GM19455 (cell line): ENCODE measurements around the gene TOPBP1.
"Not testable (repeated sequence)": the region's sequence is repeated elsewhere in the genome, so short reads cannot be mapped to it uniquely, and the experiment has no call there.

Experiments
- ATAC-seq: cut with Tn5 transposase; IDR thresholded peaks from one replicate; pipeline ENCODE4 v1.9.1; 2021; ENCODE audit not compliant: unreplicated experiment

The TOPBP1 gene

DNA sequence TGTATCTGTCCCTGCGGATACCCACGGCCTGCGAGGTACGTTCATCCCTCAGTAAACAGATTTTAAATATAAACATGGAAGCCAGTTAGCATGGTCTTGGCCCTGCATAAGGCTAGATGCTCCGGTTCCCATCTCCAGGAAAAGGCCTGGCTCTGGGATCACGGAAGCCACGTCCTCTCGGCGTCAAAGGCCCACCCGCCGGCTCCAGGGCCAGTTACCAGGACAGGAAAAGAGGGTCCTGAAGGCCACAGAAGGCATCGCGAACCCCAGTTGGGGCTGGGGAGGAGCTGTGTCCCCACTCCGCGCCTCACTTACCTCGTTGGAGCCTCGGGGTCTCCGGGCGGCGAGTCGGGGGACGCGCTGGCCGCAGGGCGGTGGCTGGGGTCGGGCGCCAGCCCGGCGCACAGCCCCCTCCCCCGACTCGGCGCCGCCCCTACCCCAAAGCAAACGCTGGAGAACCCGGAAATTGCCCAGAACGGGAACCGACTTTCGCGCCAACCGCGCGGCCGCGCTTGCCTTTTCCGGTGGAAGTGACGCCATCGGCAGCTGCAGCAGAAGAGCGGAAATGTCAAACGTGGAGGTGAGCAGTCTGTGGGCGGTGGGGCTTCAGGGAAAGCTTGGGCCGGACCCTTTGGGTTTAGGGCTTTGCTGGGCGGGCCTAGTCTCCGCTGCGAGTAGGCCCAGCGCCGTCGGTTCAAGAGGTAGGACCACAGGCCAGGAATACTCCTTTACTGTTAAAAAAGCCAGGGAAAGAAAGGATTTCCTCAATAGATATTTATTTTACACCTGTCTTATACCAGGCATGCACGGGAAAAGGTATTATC is at the start of gene TOPBP1:
Gene TOPBP1 (minus strand): TSS at position 488 of the 824 bp plus-strand sequence. CDS start 814 bp downstream, outside the sequence.
- peak; percentile 93 for ATAC-seq

DNA sequence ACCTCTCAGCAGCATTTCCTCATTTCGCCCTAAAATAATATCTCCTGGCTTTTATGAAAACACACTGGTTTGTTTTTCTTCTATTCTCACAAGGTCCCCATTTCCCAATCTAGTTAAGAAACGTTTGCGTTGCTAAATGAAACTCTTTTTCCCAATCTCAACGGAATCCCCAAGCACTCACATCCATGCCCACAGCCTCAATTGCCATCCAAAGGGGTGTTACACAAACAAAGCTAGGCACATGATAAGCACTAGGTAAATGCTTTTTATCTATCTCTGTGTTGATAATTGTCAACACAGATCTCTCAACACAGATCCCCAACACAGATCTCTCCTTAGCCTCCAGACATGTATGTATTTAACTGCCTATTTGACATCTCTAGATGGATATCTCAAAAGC is 49.3 kb upstream of the TOPBP1 start:
- ATAC-seq = no peak

- no peak for ATAC-seq
Measured at GRCh38 chr3:133709139-133709750, 47.5 kb upstream of the TOPBP1 start.

DNA sequence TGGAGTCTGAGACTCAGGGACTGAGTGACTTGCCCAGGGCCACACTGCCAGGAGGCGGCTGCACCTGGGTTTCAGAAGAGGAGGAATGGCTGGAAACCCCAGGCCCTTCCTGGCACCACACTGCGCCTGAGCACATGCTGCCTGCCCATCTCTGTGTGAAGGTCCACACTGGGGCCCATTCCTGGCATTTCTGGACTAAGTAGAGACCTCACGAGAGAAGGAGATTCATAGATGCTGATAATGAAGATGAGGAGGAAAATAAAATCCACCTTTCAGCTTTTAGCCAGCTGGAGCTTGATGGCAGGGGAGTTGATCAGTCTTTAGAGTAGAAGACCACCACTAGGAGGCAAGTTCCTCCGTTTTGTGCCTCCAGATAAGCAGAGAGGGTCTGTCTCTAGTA is 44.3 kb upstream of the TOPBP1 start:
- no peak for ATAC-seq

DNA sequence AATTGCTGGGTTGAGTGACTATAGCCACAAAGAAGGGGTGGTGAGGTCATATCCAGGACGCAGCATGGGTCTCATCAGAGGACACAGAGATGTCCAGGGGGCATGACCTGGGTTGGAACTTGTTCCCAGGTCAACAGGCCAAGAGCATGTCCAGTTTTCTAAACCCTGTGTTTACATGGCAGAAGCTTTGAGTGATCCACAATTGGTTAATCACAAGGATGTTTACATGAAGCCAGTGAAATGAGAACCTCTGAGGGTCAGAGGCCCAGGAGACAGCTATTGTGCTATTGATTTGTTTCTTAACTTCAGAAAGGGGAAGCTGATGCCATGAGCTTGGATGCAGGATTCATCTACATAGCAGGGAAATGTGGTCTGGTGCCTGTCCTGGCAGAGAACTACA is 42.2 kb upstream of the TOPBP1 start:
- no peak for ATAC-seq

DNA sequence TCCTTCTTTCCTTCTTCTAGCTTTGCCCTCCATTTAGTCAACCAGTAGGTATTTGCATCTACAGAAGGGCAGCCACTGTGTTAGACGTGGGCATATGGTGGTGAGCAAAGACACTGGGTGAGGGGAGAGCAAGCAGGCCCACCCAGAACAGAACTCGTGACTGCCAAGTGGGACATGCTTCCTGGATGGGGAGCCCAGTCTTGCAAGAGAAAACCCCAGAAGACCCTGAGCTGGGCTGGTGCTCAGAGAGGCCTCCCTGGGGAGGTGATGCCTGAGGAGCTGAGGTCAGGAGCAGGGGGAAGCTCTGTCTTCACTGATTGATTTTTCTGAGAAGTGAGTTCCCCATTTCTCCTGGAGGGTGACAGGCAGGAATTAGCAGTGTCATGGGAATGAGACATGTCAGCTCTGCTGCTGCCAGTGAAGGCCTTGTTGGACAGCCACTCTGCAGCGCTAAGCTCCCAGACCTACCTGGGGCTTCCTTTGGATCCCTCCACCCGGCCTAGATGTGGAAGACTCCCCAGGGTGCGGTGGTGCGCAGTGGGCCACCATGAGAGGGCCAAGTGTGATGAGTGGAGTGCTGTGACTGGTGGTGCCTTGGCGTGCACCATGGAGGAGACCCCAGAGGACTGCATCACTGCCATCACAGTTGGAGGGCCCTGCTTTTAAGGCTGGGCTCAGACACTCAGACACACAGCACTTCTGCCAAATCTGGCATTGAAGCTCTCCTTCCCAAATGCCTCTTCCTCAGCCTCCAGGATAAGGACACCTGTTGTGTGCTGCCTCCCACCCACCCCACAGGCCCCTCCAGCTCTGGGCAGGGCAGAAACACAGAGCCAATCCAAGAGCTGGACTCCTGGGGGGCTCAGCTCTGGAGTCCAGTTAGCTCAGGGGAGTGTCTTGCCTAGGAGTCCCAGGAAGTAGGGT is 40.0 kb upstream of the TOPBP1 start:
- ATAC-seq = no peak

DNA sequence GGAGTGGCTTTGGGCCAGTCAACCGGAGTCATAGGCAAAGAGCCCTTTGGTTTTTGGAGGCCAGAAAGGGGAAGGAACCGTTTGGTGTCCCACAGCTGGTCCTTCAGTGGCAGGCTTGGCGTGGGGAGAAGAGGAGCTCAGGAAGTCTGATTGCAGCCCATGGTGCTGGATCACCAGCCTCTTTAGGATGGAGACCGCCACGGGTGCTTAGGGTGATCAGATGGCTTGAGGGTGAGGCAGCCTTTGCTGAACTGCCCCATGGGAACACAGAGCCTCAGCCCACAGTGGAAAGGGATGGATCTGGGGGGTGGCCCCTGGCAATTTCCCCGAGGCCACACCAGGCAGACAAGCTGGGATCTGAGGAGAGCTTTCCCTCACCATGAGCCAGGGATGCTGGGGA is 38.6 kb upstream of the TOPBP1 start:
- ATAC-seq = no peak

- ATAC-seq = no peak
Measured at GRCh38 chr3:133699903-133700302, 38.2 kb upstream of the TOPBP1 start.

- ATAC-seq = no peak
Measured at GRCh38 chr3:133699467-133699866, 37.7 kb upstream of the TOPBP1 start.

- ATAC-seq = no peak
Measured at GRCh38 chr3:133697960-133698359, 36.2 kb upstream of the TOPBP1 start.

DNA sequence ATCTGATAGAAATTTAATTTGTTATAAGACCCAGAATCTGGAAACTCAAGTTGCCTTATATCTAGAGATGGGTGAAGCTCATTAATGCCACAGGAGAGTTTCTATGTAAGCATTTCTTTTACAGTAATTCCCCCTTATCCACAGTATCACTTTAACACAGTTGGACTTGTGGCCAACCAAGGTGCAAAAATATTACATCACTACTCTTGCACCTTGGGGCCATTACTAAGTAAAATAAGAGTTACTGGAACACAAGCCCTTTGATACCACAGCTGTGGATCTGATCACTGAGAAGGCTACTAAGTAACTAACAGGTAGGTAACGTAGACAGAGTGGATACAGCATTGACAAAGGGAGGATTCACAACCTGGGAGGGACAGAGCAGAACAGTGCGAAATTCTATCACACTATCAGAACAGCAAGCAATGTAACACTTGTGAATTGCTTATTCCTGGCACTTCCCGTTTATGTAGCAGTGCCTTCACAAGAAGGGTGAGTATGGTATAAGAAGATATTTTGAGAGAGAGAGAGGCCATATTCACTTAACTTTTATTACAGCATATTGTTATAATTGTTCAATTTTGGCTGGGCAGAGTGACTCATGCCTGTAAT is 33.9 kb upstream of the TOPBP1 start:
- ATAC-seq = no peak

DNA sequence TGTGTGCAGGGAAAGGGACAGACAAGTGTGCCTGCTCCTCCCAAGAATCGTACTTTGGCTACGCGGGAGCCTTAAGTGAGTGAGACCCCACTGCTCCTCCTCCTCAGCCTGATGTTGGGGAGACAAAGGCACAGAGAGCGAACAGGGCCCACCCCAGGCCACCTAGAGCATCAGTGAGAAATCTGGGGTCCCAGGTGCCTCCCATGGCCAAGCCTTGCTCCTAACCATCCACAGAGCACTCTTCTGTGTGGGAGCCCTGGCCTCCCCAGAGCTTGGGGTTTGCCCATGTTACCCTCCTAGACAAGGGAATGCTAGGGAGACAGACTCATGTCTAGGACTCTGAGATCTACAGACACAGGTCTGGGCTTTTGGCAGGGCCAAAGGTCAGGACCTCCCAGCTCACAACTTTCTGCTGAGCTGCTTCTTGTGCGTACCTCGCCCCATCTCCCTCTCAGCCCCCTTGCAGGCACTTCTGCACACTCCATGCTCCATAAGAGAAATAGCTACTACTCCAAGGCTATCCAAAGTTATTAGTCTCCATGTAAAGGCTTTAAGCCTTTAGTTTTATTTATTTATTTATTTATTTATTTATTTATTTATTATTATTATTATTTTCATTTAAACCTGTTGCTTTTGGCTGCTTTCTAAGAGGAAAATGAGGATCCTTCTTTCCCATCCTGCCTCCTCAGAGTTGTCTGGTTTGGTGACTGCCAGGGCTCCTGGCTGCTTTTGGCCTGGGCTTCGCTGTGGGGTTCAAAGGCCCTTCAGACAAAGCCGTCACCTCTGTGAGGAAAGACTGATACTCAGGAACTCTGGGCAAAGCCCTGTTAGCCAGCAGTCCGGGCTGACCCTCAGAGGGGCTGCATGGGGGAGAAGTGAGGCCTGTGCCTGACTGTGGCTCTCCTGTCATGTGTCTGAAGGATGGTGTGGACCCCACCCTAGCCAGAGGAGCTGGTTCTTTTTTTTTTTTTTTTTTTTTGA is 32.8 kb upstream of the TOPBP1 start:
- no peak for ATAC-seq

GRCh38 chr3:133693821-133694220 is 32.1 kb upstream of the TOPBP1 start:
- no peak for ATAC-seq

GRCh38 chr3:133692759-133693158 is 31.0 kb upstream of the TOPBP1 start:
- no peak for ATAC-seq

GRCh38 chr3:133691273-133692107 is 29.7 kb upstream of the TOPBP1 start:
- no peak for ATAC-seq

DNA sequence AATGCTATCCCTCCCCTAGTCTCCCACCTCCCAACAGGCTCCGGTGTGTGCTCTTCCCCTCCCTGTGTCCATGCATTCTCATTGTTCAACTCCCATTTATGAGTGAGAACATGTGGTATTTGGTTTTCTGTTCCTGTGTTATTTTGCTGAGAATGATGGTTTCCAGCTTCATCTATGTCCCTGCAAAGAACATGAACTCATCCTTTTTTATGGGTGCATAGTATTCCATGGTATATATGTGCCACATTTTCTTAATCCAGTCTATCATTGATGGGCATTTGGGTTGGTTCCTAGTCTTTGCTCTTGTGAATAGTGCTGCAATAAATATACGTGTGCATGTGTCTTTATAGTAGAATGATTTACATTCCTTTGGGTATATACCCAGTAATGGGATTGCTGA is 16.3 kb upstream of the TOPBP1 start:
- not testable (repeated sequence) for ATAC-seq

DNA sequence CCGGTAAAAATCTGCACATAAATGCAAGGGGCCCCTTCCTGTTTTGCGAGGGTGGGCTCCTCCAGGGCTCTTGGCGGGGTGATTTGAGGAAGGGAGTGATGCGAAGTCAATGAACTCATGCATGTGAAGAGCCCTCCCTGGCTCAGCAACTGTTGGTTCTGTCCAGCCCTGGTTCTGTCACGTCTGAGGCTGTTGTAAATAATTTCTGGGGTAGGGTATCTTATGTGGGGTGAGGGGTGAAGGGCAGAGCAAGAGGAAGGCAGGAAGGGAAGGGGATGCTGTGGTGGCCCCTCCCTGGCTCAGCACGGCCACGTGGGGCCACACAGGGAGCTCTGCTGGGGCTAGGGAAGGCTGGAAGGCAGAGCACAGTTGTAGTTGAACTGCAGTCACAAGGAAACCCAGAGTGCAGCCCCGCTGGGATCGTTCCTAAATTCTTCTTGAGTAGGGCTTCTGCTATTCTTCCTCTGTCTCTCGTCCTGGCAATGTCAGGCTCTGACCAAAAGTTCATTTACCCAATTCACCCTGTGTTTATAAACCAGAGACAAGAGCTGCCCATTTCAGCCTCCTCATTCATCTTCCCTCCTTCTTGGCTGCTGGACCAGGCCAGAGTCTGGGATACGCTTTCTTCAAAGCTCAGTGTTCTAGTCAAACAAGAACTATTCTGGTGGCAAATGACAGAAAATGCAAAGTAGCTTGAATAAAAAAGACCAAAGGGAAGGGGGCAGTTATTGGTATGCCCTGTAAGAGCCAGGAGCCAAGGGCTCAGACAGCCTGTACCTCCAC is 14.8 kb upstream of the TOPBP1 start:
- ATAC-seq = no peak

- ATAC-seq = no peak
Measured at GRCh38 chr3:133675631-133676335, 14.0 kb upstream of the TOPBP1 start.
